Measurements from ENCODE around the gene ADAM17. TPM values are rescaled to one million over a fixed set of nuclear protein-coding genes. Genes with fewer than 3 reads are reported as not detected.

Gene ADAM17
- total and polyA plus RNA-seq, 2 of the 8 experiments (the other 6 are each of a cell fraction or from before 2014, with no cell fraction given): 6.5 to 23.5 TPM

DNA sequence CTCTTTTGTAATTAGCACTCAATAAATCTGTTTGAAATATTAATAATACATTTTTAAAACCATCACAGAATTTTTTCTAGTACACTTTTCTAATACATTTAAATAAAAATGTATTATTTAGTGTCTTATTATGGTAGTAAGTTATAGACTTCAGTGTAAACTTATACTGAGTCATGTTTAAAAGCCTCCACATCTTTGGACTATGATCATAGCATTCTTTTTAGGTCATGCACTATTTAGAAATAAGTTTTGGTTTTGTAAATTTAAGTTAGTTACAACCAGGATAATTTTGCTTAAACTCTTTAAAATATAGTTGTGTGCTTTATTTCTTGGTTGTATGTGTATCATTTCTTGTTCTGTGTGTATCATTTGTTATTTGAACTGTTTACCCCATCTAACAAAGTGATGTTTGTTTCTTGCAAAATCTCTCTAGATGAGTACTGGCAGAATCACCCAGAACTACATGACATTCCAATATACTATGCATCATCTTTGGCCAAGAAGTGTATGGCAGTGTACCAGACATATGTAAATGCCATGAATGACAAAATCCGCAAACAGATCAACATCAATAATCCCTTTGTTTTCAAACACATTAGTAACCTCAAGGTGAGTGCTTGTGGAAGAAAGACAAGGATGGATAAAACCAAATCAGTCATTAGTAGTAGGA, 115.4 kb downstream of the ADAM17 start (continued):
- TF ChIP-seq, protein P1, sequence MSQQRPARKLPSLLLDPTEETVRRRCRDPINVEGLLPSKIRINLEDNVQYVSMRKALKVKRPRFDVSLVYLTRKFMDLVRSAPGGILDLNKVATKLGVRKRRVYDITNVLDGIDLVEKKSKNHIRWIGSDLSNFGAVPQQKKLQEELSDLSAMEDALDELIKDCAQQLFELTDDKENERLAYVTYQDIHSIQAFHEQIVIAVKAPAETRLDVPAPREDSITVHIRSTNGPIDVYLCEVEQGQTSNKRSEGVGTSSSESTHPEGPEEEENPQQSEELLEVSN (IDR thresholded peaks at IDR 0.05): no peak

Data from H1 (cell line).